Muscle layer of colon (tissue), 2 donors: ENCODE results near the gene IZUMO4.

Experiments used
- H3K27ac ChIP-seq: one replicate; pipeline ENCODE4 v1.7.0; 2013; ENCODE audit warnings: low read depth, mild to moderate bottlenecking, low read length, moderate library complexity
- H3K27me3 ChIP-seq, 2 donors: one replicate each; pipeline ENCODE4 v1.7.0; 2013; ENCODE audit warnings: low read length in 2 of 2, mild to moderate bottlenecking in 2 of 2; ENCODE audit not compliant: insufficient read depth in 2 of 2, control insufficient read depth in 1 of 2
- H3K36me3 ChIP-seq: one replicate; pipeline ENCODE4 v1.7.0; 2013; ENCODE audit warnings: mild to moderate bottlenecking, low read length; ENCODE audit not compliant: insufficient read depth
- H3K4me1 ChIP-seq: one replicate; pipeline ENCODE4 v1.7.0; 2013; ENCODE audit warnings: mild to moderate bottlenecking, low read length; ENCODE audit not compliant: insufficient read depth
- H3K4me3 ChIP-seq, 2 donors: one replicate each; pipeline ENCODE4 v1.7.0; 2013; ENCODE audit warnings: low read length in 2 of 2, low read depth in 1 of 2, mild to moderate bottlenecking in 1 of 2, moderate library complexity in 1 of 2
- H3K9ac ChIP-seq: one replicate; pipeline ENCODE4 v1.7.0; 2013; ENCODE audit warnings: low read length
- H3K9me3 ChIP-seq: one replicate; pipeline ENCODE4 v1.7.0; 2013; ENCODE audit warnings: mild to moderate bottlenecking, low read length
- donor health status: abdominal sarcoma.
- donor health status: Adenocarcinoma of cecum.

The IZUMO4 gene

GRCh38 chr19:2136796-2137195 is 40.1 kb downstream of the IZUMO4 start:
- Histone ChIP-seq H3K4me1 (no peaks in the 10 kb centered on the region), H3K9me3 (no peaks in the 10 kb centered on the region), H3K4me3 (no peak overlapping the region), H3K27me3 (no peaks in the 10 kb centered on the region), H3K27ac (no peak overlapping the region), H3K9ac (no peak overlapping the region), H3K36me3 (peaks cover 26% of the 10 kb centered on the region)

GRCh38 chr19:2138061-2138728 is 41.5 kb downstream of the IZUMO4 start:
- Histone ChIP-seq H3K27me3 (no peaks in the 10 kb centered on the region), H3K27ac (no peak overlapping the region), H3K4me3 (no peak overlapping the region), H3K9ac (no peak overlapping the region), H3K36me3 (peaks cover 16% of the 10 kb centered on the region), H3K9me3 (no peaks in the 10 kb centered on the region), H3K4me1 (no peaks in the 10 kb centered on the region)

- H3K4me1 ChIP-seq, result no peaks in the 10 kb centered on the region
- no peaks in the 10 kb centered on the region for H3K9me3 ChIP-seq
- no peak overlapping the region for H3K27ac ChIP-seq
- H3K9ac ChIP-seq, result no peak overlapping the region
- H3K27me3 ChIP-seq, result no peaks in the 10 kb centered on the region
- peaks cover 16% of the 10 kb centered on the region for H3K36me3 ChIP-seq
- no peak overlapping the region for H3K4me3 ChIP-seq
Measured at GRCh38 chr19:2139385-2140137, 42.8 kb downstream of the IZUMO4 start.

GRCh38 chr19:2140138-2140569 is 43.4 kb downstream of the IZUMO4 start:
- no peaks in the 10 kb centered on the region for H3K9me3 ChIP-seq
- no peaks in the 10 kb centered on the region for H3K4me1 ChIP-seq
- no peak overlapping the region for H3K9ac ChIP-seq
- H3K36me3 ChIP-seq, result peaks cover 16% of the 10 kb centered on the region
- no peak overlapping the region for H3K4me3 ChIP-seq
- H3K27ac ChIP-seq, result no peak overlapping the region
- H3K27me3 ChIP-seq, result no peaks in the 10 kb centered on the region

GRCh38 chr19:2142173-2142829 is 45.6 kb downstream of the IZUMO4 start:
- Histone ChIP-seq H3K4me1 (peaks cover 3% of the 10 kb centered on the region), H3K9ac (no peak overlapping the region), H3K9me3 (no peaks in the 10 kb centered on the region), H3K36me3 (peaks cover 4% of the 10 kb centered on the region), H3K27ac (no peak overlapping the region), H3K27me3 (no peaks in the 10 kb centered on the region), H3K4me3 (no peak overlapping the region)

GRCh38 chr19:2144190-2144589 is 47.5 kb downstream of the IZUMO4 start:
- no peaks in the 10 kb centered on the region for H3K9me3 ChIP-seq
- no peaks in the 10 kb centered on the region for H3K27me3 ChIP-seq
- peaks cover 9% of the 10 kb centered on the region for H3K4me1 ChIP-seq
- no peak overlapping the region for H3K9ac ChIP-seq
- H3K27ac ChIP-seq, result no peak overlapping the region
- no peaks in the 10 kb centered on the region for H3K36me3 ChIP-seq
- no peak overlapping the region for H3K4me3 ChIP-seq

- Histone ChIP-seq H3K36me3 (no peaks in the 10 kb centered on the region), H3K27ac (no peak overlapping the region), H3K27me3 (no peaks in the 10 kb centered on the region), H3K9me3 (no peaks in the 10 kb centered on the region), H3K4me1 (peaks cover 24% of the 10 kb centered on the region), H3K9ac (no peak overlapping the region), H3K4me3 (no peak overlapping the region)
Measured at GRCh38 chr19:2145831-2146241, 49.1 kb downstream of the IZUMO4 start.

- no peak overlapping the region for H3K9ac ChIP-seq
- H3K27me3 ChIP-seq, result no peaks in the 10 kb centered on the region
- no peaks in the 10 kb centered on the region for H3K36me3 ChIP-seq
- H3K4me3 ChIP-seq, result no peak overlapping the region
- no peaks in the 10 kb centered on the region for H3K9me3 ChIP-seq
- peaks cover 27% of the 10 kb centered on the region for H3K4me1 ChIP-seq
- H3K27ac ChIP-seq, result no peak overlapping the region
Measured at GRCh38 chr19:2148482-2149135, 51.9 kb downstream of the IZUMO4 start.
